GM19239 (cell line): ENCODE data around the gene MAPK13.
A peak's percentile ranks its signal among the peaks of the same experiment; 100 is the strongest.
"Not testable (repeated sequence)": the region's sequence is repeated elsewhere in the genome, so short reads cannot be mapped to it uniquely, and the experiment has no call there.

ENCODE experiments used
- DNase-seq: peaks from one replicate; pipeline ENCODE4 v3.0.0; 2011; ENCODE audit warnings: low spot score; ENCODE audit not compliant: insufficient read length
- FAIRE-seq: peaks from 2 replicates; lab custom pipeline; 2011; peaks lifted over from hg19 to GRCh38; lab: Jason Lieb, UNC

MAPK13 gene

GRCh38 chr6:36126553-36127458 is 3.5 kb upstream of the MAPK13 start:
- DNase-seq = no peak
- no peak for FAIRE-seq

DNA sequence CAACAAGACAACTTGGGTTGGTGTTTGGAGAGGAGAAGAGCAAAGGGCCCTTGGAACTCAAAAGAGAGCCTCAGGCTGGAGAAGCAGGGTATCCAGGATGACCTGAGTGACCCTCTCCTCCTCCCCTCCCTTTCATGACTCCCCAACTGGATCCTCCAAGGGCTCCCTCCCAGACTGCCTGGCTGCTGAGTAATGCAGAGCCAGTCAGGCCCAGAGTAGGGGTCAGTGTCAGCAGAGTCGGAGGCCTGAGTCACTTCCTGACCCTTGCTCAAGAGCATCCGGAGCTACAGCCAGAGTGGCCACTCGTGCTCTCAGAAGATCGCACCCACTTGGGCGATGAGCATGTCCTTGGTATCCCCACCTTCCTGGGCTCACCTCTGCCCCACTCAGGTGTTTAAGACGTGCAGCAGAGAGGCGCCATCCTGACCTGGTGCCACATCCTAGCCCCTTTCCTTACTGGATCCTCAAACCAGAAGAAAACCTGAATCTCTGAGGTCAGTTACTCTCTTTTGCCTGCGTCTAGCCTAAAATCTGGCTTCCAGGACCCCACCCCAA is 2.8 kb upstream of the MAPK13 start:
- no peak for FAIRE-seq
- DNase-seq = no peak

DNA sequence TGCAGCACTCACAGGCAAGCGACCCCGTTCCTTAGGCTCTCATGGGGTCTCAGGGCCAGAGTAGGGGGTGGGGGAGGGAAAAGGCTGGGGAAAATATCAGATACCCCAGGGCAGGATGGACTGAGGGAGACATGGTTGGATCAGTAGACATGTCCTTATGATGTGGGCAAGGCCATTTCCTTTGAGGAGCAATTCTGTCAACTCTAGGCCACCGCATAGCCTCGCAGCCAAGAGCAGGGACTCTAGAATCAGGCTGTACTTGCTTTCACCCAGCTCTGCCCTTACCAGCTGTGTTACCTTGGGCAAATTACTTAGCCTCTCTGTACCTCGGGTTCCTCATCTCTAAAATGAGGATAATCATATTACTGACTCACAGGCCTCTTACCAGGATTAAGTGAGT is 2.2 kb upstream of the MAPK13 start:
- DNase-seq (no peak), FAIRE-seq (no peak)

DNA sequence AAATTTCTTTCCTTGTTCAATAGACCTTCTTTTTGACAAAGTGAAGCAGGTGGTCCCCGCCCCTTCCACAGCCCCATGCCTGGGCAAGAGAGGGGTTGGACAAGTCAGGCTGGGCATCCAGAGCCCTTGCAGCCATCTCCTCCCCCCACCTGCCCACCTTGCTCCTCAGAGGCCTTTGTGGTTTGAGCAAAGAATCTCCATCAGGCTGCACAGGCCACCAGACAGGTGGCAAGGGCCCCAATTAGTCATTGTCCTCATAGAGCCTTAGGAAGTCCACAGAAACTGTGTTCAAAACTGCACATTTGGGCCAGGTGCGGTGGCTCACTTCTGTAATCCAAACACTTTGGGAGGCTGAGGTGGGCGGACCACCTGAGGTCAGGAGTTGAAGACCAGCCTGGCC is 1.5 kb upstream of the MAPK13 start:
- FAIRE-seq (no peak), DNase-seq (no peak)

DNA sequence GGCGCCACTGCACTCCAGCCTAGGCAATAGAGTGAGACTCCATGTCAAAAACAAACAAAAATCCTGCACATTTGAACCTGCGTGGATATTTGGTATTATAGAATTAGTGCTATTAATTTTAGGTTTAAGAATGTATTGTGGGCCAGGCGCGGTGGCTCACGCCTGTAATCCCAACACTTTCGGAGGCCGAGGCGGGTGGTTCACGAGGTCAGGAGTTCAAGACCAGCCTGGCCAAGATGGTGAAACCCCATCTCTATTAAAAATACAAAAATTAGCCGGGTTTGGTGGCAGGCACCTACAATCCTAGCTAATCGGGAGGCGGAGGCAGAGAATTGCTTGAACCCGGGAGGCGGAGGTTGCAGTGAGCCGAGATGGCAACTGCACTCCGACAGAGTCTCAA is 979 bp upstream of the MAPK13 start:
- not testable (repeated sequence) for DNase-seq, FAIRE-seq

DNA sequence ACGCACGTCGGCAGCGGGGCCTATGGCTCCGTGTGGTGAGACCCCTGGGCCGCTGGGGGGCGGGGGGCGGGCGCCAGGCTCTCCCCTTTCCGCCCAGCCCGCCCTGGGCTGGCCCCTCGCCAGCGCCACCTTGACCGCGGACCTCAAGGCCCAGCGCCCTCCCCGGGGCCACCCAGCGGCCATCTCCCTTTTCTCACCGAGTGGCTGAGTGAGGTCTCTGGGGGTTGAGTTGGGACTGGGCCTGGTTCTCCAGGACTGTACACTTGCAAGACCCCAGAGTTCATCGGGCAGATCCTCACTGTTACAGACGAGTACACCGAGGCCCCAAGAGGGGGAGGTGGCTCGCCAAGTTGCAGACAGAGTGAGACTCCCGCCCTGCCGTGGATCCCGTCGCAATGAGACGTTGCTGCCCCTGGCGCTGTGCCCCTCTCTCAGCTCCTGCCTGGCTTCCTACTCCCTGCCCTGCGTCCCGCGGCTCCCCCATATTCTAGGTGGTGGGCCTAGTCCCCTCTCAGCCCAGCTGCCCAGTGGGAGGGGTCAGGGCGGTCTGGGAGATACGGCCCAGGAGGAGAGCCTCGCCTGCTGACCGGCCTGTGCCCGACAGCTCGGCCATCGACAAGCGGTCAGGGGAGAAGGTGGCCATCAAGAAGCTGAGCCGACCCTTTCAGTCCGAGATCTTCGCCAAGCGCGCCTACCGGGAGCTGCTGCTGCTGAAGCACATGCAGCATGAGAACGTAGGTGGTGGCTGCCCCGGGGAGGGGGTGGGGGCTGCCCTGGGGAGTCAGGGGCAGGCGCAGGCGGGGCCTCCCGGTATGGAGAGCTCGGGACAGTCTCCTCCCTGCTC is 576 bp downstream of the MAPK13 start:
- DNase-seq (peak; percentile 41), FAIRE-seq (no peak)

- DNase-seq (peak; percentile 88), FAIRE-seq (peak; percentile 99)
These were observed 1.4 kb downstream of the MAPK13 start for GRCh38 chr6:36131511-36132245.

GRCh38 chr6:36132246-36132895 is 2.1 kb downstream of the MAPK13 start:
- FAIRE-seq = no peak

GRCh38 chr6:36133148-36133547 is 2.8 kb downstream of the MAPK13 start:
- DNase-seq (no peak), FAIRE-seq (no peak)

More at GRCh38 chr6:36132246-36132895, 2.1 kb downstream of the MAPK13 start:
- DNase-seq = no peak

DNA sequence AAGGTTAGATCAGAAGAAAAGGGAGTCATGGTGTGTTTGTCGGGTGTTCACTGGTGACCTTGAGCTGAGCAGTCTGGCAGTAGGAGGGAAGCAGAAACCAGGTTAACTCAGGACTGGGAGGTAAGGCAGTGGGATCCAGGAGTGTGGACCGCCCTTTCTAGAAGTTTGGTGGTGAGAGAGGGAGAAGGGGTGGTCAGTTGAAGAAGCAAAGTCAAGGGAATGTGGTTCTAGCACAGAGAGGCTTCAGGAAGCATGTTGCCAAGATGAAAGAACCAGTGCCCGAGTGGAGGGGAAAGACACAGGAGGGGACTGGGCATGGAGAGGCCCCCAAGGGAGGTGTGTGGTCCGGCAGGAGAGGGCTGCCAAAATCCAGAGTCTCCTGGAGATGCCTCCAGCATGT is 3.6 kb downstream of the MAPK13 start:
- DNase-seq = no peak
- FAIRE-seq = no peak

- DNase-seq (no peak), FAIRE-seq (no peak)
These were observed 4.9 kb downstream of the MAPK13 start for GRCh38 chr6:36135053-36135731.

- no peak for DNase-seq
- no peak for FAIRE-seq
These were observed 5.7 kb downstream of the MAPK13 start for GRCh38 chr6:36136034-36136433.

DNA sequence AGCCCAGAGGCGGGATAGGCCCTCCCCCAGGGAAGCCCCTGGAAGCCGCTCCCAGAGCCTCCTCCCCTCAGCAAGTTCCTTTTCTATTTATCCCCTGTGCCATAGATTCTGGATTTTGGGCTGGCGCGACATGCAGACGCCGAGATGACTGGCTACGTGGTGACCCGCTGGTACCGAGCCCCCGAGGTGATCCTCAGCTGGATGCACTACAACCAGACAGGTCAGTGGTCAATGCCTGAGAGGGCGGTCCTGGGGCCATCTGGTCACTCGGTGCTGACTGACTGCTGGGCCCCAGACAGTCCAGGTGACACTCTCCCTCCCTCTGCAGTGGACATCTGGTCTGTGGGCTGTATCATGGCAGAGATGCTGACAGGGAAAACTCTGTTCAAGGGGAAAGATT is 6.2 kb downstream of the MAPK13 start:
- FAIRE-seq = no peak
- no peak for DNase-seq

DNA sequence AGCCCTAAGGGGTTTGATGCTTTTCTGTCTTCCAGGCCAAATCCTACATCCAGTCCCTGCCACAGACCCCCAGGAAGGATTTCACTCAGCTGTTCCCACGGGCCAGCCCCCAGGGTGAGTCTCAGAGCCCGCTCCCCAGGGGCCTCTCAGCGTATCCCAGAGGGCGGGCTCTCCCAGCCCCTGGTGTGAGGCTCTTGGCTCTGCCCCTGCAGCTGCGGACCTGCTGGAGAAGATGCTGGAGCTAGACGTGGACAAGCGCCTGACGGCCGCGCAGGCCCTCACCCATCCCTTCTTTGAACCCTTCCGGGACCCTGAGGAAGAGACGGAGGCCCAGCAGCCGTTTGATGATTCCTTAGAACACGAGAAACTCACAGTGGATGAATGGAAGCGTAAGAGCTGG is 8.4 kb downstream of the MAPK13 start:
- DNase-seq (no peak), FAIRE-seq (no peak)

DNA sequence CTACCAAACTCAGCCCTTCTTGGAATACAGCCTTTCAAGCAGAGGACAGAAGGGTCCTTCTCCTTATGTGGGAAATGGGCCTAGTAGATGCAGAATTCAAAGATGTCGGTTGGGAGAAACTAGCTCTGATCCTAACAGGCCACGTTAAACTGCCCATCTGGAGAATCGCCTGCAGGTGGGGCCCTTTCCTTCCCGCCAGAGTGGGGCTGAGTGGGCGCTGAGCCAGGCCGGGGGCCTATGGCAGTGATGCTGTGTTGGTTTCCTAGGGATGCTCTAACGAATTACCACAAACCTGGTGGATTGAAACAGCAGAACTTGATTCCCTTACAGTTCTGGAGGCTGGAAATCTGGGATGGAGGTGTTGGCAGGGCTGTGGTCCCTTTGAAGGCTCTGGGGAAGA is 9.1 kb downstream of the MAPK13 start:
- FAIRE-seq (no peak), DNase-seq (no peak)

- DNase-seq (no peak), FAIRE-seq (no peak)
These were observed 9.8 kb downstream of the MAPK13 start for GRCh38 chr6:36139991-36140710.

- DNase-seq (no peak), FAIRE-seq (no peak)
These were observed 10.8 kb downstream of the MAPK13 start for GRCh38 chr6:36141091-36141490.

- FAIRE-seq (no peak), DNase-seq (no peak)
These were observed 11.6 kb downstream of the MAPK13 start for GRCh38 chr6:36141961-36142360.
